HL-60 (cell line): Measurements from ENCODE around the gene ABHD2.

Experiments
- GABPA ChIP-seq: IDR thresholded peaks from 2 replicates; pipeline ENCODE4 v1.6.1; 2012; ENCODE audit warnings: low read depth
- TF ChIP-seq, protein P1 (sequence below): IDR thresholded peaks from 2 replicates; pipeline ENCODE4 v1.6.1; 2012; ENCODE audit warnings: low read depth; ENCODE audit not compliant: insufficient replicate concordance
- TF ChIP-seq, protein P2 (sequence below): IDR thresholded peaks from one replicate; pipeline ENCODE4 v1.5.1; 2011; ENCODE audit warnings: low read length, control low read depth, inconsistent platforms; ENCODE audit not compliant: insufficient read depth

- TF ChIP-seq GABPA, result no peak
- TF ChIP-seq, protein P1, sequence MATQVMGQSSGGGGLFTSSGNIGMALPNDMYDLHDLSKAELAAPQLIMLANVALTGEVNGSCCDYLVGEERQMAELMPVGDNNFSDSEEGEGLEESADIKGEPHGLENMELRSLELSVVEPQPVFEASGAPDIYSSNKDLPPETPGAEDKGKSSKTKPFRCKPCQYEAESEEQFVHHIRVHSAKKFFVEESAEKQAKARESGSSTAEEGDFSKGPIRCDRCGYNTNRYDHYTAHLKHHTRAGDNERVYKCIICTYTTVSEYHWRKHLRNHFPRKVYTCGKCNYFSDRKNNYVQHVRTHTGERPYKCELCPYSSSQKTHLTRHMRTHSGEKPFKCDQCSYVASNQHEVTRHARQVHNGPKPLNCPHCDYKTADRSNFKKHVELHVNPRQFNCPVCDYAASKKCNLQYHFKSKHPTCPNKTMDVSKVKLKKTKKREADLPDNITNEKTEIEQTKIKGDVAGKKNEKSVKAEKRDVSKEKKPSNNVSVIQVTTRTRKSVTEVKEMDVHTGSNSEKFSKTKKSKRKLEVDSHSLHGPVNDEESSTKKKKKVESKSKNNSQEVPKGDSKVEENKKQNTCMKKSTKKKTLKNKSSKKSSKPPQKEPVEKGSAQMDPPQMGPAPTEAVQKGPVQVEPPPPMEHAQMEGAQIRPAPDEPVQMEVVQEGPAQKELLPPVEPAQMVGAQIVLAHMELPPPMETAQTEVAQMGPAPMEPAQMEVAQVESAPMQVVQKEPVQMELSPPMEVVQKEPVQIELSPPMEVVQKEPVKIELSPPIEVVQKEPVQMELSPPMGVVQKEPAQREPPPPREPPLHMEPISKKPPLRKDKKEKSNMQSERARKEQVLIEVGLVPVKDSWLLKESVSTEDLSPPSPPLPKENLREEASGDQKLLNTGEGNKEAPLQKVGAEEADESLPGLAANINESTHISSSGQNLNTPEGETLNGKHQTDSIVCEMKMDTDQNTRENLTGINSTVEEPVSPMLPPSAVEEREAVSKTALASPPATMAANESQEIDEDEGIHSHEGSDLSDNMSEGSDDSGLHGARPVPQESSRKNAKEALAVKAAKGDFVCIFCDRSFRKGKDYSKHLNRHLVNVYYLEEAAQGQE, result no peak
- TF ChIP-seq, protein P2, sequence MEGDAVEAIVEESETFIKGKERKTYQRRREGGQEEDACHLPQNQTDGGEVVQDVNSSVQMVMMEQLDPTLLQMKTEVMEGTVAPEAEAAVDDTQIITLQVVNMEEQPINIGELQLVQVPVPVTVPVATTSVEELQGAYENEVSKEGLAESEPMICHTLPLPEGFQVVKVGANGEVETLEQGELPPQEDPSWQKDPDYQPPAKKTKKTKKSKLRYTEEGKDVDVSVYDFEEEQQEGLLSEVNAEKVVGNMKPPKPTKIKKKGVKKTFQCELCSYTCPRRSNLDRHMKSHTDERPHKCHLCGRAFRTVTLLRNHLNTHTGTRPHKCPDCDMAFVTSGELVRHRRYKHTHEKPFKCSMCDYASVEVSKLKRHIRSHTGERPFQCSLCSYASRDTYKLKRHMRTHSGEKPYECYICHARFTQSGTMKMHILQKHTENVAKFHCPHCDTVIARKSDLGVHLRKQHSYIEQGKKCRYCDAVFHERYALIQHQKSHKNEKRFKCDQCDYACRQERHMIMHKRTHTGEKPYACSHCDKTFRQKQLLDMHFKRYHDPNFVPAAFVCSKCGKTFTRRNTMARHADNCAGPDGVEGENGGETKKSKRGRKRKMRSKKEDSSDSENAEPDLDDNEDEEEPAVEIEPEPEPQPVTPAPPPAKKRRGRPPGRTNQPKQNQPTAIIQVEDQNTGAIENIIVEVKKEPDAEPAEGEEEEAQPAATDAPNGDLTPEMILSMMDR, result no peak
Measured at GRCh38 chr15:89122505-89123180, 34.4 kb downstream of the ABHD2 start.
